GM18861 (cell line): ENCODE measurements around the gene TMEM187.

ENCODE experiments used
- ATAC-seq: cut with Tn5 transposase; IDR thresholded peaks from one replicate; pipeline ENCODE4 v1.9.1; 2021; ENCODE audit not compliant: unreplicated experiment

TMEM187 gene

GRCh38 chrX:153953892-153954557 lies 18.5 kb upstream of the TMEM187 start:
- ATAC-seq = no peak

GRCh38 chrX:153954558-153955227 lies 17.9 kb upstream of the TMEM187 start:
- no peak for ATAC-seq

- ATAC-seq = no peak
Observed at GRCh38 chrX:153955228-153955732, 17.3 kb upstream of the TMEM187 start.

GRCh38 chrX:153956044-153956907 lies 16.3 kb upstream of the TMEM187 start:
- no peak for ATAC-seq

- no peak for ATAC-seq
Observed at GRCh38 chrX:153957224-153957623, 15.3 kb upstream of the TMEM187 start.

GRCh38 chrX:153958605-153959004 lies 13.9 kb upstream of the TMEM187 start:
- no peak for ATAC-seq

- ATAC-seq = no peak
Observed at GRCh38 chrX:153959649-153960048, 12.9 kb upstream of the TMEM187 start.

GRCh38 chrX:153960077-153960476 lies 12.5 kb upstream of the TMEM187 start:
- no peak for ATAC-seq

- ATAC-seq = no peak
Observed at GRCh38 chrX:153960786-153961185, 11.8 kb upstream of the TMEM187 start.

- ATAC-seq = no peak
Observed at GRCh38 chrX:153961292-153961691, 11.3 kb upstream of the TMEM187 start.

GRCh38 chrX:153963546-153963945 lies 9.0 kb upstream of the TMEM187 start:
- no peak for ATAC-seq

- no peak for ATAC-seq
Observed at GRCh38 chrX:153964105-153964504, 8.4 kb upstream of the TMEM187 start.

- no peak for ATAC-seq
Observed at GRCh38 chrX:153965406-153965805, 7.1 kb upstream of the TMEM187 start.

GRCh38 chrX:153966283-153966688 lies 6.3 kb upstream of the TMEM187 start:
- no peak for ATAC-seq

- no peak for ATAC-seq
Observed at GRCh38 chrX:153966841-153967535, 5.6 kb upstream of the TMEM187 start.

GRCh38 chrX:153967536-153968224 lies 4.9 kb upstream of the TMEM187 start:
- no peak for ATAC-seq

- ATAC-seq = no peak
Observed at GRCh38 chrX:153968255-153968654, 4.3 kb upstream of the TMEM187 start.

GRCh38 chrX:153968754-153969124 lies 3.8 kb upstream of the TMEM187 start:
- no peak for ATAC-seq

GRCh38 chrX:153969125-153969903 lies 3.2 kb upstream of the TMEM187 start:
- ATAC-seq = no peak

GRCh38 chrX:153969904-153970356 lies 2.6 kb upstream of the TMEM187 start:
- no peak for ATAC-seq
